COR-L47 (cell line): ENCODE results near the gene BTNL8.
A peak's percentile ranks its signal among the peaks of the same experiment; 100 is the strongest.

Experiments used
- DNase-seq: peaks from one replicate; lab custom pipeline; 2025; lab: John Stamatoyannopoulos, UW

Gene BTNL8

DNA sequence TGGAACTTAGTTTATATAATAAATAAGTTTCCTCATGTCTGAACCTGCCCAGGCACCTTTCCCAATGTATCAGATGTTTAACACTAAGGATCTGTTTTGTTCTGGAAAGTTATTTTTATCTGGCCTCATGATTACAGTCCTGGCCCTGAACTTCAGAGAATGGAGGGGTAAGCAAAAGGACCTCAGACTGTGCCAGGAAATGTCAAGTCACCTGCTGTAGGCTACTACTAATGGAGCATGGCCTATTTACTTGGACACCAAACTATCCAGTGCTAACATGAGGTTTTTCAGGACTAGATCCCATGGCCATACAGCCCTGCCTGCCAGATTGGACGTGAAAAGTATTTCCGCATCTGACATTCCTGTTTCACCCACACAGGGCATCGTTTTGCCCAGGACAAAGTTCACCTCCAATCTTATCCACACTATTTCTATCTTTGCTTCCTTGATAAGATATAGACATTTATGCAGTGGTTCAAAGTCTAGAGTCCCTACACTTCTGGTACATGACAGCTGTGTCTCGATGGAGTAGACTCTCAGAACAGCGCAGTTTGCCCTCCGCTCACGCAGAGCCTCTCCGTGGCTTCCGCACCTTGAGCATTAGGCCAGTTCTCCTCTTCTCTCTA is at the start of gene BTNL8:
Gene BTNL8 (plus strand): TSS at position 539 of the 626 bp plus-strand sequence. CDS start 152 bp downstream, outside the sequence.
- no peak for DNase-seq

DNA sequence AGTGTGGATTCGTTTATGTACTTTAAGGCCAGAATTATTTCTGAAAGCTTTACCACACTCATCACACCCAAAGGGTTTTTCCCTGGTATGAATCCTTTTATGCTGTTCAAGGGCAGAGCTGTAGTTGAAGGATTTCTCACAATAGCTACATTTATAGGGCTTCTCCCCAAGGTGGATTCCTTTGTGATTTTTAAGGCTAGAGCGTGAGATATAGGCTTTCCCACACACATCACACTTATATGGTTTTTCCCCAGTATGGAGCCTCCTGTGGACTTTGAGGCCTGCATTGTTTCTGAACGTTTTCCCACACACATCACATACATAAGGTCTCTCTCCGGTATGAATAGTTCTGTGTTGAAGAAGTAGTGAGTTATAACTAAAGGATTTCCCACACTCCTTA is 49.1 kb upstream of the BTNL8 start:
- no peak for DNase-seq

- DNase-seq: no peak
Measured at GRCh38 chr5:180850434-180851078, 48.4 kb upstream of the BTNL8 start.

DNA sequence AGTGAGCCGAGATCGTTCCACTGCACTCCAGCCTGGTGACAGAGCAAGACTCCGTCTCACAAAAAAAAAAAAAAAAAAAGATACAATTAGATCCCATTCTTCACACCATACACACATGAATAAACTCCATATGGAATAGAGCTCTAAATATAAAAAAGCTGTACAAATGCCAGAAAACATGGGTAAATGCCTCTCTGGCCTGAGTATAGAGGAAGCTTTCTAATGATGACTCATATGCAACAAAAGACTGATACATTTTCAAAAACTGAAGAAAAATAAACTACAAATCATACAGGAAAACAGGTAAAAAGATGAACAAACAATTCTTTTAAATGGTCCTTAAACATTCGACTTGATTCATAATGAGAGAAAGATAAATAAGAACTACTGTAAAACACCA is 46.5 kb upstream of the BTNL8 start:
- DNase-seq: no peak

DNA sequence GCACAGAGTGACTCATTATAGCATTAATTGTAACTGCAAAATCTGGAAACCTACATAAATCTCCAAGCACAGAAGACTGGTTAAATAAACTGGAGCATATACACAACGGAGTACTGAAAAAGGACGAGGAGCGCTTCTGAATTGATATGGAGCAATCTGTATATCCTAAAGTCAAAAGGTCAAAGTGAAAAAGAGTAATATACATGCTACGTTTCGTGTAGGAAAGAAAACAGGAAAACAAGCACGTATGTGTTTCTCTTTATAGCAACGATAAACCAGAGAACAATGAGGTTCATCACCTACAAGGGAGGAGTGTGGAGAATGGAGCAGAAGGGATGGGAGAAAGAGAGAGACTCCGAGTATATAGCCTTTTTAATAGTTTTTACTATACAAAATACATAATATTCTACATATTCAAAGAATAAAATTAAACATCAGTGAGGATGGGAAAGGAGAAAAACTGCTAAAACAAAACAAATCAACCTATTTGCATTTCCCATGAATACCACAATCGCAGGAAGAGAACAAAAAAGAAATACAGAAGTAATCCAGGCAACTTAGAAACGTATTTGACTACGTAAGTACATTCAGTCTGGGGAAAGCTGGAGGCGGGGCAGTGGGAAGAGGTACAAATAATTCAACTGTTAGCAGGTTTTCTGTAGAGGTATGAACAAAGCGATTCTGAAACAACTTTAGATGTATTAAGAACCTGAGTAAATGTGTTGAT is 45.7 kb upstream of the BTNL8 start:
- DNase-seq: no peak

DNA sequence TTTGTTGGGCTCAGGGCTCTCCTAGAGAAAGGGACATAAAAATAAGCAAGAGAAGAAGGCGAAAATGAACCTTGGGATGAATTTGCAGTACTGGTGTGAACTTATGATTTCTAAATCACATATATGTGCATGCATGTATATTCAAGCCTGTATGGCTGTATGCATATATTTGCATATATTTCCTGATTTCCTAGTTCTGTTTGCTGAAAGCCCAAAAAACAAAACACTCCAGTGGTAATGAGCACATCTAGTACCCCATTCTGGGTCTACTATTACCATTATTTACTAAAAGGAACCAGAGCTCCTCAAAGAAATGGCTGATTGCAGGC is 45.1 kb upstream of the BTNL8 start:
- DNase-seq: no peak

DNA sequence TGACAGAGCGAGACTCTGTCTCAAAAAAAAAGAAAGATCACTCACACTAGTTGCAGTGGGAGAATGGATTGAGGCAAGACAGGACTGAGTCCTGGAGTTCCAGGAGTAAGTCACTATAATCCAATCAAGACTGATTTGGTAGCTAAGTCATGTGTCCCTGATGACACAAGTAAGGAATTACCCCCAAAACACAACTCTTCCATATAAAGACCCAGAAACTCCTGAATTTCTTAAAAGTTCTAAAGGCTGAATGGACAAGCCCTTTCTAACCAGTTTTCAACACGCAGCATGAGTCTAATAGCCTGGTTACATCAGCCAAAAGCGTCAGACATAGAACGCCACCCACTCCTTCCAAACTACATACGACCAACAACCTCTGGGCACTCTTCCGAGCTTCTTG is 40.4 kb upstream of the BTNL8 start:
- no peak for DNase-seq

DNA sequence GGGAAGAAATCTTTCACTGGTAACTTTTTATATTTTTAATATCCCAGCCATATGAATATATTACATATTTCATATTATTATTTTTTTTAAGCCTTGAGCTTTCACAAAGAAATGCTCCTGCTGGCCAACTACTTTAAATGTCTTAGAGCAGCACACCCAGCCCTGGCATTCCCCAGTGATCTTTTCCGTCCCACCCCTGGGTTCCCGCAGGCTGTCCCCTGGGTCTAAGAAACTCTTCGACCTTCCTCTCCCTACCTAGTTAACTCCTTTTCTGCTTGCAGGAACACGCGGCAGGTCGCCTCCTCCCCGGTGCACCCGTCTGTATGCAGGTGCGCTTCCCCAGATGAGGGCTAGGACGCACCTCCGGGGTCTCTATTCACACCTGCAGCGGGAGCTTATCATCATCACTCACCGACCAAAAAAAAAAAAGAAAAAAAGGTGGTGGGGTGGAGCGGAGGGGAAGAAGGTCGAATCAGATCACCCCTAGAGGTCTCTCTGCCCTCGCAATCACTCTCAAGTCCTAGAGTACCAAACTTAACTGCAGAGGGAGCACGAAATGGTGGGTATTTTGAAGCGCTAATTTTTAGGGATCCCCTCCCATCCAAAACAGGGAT is 38.6 kb upstream of the BTNL8 start:
- peak; percentile 27 for DNase-seq

DNA sequence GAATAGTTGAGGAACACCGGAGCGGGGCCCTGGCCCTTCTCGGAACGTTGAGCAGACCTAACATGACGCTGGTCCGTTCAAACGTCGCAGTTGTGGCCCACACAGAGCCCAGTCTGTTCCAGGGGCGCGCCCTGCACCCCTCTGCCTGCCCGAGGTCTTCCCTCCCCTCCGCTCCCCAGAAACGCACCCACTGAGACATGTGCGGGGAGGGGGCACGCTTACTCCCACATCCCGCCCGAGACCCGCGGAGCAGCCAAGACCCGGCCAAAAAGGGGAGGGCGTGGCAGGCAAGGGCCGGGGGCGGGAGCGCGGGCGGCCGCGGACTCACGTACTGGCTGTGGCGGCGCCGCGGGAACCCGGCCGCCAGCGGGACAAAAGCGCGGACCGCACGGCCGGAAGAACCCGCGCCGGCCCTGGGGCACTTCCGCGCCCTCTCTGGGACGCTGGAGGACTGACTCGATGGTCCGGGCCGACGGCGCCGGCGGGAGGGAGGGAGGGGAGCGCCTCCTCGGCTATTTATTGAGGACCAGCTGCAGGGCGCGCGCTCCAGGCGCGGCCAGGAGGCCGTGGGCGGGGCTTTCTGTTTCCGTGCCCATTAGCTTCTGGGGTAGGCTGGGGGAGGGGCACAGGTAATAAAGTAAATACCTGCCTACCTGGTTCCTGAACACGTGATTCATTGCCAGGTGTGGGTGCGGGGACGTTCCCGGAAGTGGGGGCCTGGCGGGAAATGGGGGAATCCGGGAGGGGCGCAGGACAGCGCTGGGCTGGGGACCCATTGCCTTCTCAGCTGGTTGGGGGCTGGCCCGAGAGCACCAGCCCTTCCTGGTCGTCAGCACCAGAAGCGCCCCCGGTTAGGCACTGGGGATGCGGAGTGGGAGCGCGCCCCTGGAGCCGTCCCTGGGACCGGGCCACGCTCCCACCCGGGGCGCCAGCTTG is 37.8 kb upstream of the BTNL8 start, which contains the start of gene ZFP62:
Gene ZFP62 (minus strand): TSS at position 390 of the 936 bp plus-strand sequence. CDS start 57 bp downstream, at position 333.
- DNase-seq: peak; percentile 97

DNA sequence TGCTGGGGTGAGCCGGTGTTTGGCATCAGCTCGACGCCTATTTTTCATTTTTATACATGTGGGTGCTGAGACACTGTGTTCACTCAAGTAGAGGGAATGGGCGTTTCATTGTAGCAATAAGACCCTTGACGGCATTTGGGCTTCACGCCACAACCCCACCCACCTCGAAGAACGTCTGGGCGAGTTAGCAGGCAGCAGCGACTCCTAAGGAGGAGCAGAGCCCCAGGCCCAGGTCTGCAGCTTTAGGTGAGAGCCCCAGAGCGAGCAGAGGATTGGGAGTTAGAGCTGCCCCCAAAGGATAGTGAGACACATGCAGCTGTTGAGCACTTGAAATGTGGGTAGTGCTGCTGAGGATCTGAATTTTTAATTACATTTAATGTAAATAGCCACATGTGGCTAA is 36.3 kb upstream of the BTNL8 start:
- DNase-seq: no peak

DNA sequence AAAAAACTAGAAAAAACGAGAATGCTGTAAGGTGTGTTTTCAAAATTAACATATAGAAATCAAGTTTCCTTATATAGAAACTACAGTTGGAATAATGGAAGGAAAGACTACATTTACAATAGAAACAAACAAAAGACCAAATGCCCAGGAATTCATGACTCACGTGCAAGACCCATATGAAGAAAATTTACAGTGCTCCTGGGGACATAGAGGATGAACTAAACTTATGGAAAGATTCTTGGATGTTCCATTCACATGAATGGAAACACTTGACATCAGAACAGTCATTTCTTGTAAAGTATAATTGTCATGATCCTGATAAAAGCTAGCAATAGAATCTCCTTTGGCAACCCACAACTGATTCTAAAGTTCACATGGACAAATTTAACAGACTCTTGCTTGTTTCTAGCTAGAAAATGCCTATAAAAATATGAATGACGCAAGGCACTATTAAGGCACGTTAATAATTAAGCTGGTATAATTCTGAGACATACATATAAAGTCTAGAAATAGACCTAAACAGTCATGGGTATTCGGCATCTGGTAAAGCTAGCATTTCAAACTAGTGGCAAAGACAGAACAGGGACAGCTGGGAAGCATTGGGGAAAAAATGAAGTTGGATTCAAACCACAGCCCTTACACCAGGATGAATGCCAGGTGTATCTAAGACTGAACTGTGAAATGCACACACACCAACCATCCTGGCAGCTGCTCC is 32.8 kb upstream of the BTNL8 start:
- DNase-seq: no peak

GRCh38 chr5:180866985-180867384 is 32.0 kb upstream of the BTNL8 start:
- DNase-seq: no peak

DNA sequence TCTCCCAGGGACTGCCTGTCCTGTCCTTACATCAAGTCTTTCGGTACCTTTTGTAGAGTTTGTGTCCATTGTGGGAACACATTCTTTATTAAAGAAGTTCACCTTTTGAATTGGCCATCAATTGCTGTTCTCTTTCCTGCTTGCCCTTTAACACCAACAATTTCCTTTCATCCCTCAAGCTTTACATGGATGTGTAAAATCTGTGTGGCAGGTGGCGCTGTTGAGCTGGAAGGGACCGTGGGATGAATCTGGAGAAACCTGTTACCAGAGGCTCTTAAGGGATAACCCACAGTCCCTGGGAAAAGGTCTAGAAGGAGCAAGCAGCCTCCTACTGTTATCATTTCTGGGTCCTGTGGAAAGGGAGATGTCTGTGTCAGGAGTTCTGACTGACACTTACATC is 30.0 kb upstream of the BTNL8 start:
- DNase-seq: peak; percentile 62

DNA sequence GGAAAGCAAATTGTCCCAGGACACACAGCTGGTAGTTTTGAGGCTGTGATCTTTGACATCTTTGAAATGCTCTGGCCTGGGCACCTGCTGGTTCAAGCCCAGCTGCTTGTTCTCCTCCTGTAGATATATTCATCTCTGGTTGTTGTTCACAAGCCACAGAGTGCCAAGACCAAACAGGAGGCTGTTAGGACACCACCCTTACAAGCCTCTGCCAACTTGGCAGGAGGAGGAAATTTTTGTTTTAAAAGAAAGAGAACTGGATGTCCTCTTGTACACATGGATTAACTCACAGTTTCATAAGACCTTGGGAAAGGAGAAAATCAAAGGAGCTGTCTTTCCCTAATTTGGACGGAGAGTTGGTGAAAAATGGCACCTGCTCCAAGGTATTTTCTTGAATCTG is 29.4 kb upstream of the BTNL8 start:
- DNase-seq: no peak

DNA sequence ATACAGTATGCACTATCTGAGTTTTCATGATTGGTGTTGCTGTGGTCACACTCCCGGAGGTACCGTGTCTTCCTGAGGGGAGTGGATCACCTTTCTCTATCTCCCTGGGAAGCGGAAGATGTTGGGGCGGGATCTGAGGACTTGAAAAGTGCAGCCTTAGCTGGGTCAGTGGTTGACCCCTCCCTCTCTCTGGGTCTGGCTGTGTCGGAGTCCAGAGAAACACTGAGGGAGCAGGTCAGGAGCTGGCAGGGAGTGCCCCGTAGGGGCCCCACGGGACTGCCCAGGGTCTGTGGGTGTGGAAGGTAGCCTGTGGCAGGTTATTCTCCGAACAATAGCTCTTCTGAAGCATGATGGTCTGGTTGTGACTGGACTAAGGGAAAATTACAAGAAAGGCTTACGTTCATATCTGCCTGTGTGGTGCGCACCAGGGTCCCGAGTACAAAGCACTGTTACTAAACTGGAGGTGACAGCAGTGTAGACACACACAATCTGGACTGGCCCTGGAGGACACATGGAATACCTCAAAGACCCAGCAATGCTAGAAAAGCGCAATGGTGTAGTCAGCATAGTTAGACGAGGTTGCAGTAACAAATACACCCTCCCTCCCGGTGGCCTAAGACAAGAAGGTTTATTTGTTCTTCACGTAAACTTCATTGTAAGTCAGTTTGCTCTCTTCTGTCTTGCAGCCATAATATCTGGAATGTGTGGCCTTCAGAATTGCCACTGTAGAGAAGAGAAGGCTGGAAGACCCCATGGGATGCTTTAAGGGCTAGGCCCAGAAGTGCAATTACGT is 28.5 kb upstream of the BTNL8 start:
- no peak for DNase-seq

DNA sequence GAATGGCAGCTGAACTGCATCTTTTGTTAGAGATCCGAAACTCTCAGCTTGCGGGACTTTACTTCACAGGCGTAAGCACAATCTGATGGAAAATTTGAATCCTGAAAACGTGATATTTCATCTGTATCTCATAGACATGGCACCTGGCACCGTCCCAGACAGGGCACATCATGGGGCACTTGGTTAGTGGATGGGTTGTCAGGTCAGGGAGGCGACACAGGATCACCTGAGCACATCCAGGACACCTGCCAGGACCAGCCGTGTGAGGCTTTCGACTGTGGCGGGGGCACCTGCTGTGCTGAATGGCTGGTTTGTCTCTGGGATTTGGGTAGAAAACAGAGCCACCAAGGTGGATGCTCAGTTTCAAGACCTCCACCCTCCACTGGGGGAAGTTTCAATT is 26.5 kb upstream of the BTNL8 start:
- DNase-seq: no peak

- DNase-seq: no peak
Measured at GRCh38 chr5:180873615-180874520, 25.1 kb upstream of the BTNL8 start.

DNA sequence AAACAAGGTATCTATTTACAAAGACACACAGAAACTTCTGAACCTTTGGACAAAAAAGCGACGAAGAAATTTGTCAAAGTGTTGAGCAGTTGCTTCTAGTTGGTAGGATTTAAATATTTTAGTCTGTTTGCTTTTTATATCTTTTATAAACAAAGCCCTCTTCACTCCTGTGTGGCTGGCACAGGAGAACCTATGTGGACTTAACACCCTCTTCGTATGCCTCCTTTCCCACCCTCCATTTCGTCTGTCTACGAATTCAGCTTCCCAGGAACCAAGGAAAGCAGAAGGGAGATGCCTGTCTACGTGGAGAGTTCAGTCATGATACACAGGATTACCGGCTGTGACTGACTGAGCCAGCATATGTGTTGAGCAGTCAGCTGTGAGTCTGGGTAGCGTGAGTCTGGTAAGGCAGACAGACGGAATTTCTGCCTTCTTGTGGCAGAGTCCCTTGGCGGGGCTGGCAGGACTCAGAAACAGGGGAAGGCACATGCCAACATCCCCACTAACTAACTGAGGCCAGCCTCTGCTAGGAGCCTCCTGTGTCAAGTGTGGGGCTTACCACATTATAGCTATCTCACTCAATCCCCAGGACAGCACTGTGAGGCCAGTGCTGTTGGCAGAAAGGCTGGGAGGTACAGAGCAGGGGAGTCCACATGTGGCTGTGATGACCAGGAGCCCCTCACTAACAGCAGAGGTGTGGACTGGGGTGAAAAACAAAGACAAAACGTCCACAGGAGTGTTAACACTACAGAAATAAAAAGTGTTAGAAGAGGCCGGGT is 24.0 kb upstream of the BTNL8 start:
- DNase-seq: no peak
